ENCODE data around the gene VAPA.
"Not testable (repeated sequence)": the region's sequence is repeated elsewhere in the genome, so short reads cannot be mapped to it uniquely, and the experiment has no call there.

The VAPA gene

DNA sequence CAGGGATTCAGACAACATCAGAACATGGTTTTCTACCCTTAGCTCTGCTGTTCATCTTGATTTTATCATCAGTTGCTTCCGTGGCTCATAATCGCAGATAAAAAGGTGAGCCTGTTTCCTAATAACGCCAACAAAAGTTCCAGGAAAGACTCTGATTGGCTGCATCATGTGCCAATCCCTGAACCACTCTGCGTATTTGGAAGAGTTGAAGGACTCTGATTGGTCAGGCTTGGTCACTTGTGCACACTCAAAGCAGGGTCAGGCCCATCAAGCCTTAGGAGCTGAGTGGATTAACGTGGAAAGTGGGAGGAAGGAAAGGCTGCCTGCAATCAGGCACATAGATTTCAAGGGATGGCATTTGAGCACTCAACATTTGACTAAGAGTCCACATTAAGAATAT is 16.7 kb upstream of the VAPA start:
- no peaks in the 10 kb centered on the region for H3K9me3 Mint-ChIP-seq
- DNase-seq (no peak), ATAC-seq (replicated peaks) (no peak)
- H3K27me3 Mint-ChIP-seq: peaks cover 6 to 7% of the 10 kb centered on the region in 2 donors
- no peak overlapping the region for H3K4me3 Mint-ChIP-seq
- peaks cover 0 to 4% of the 10 kb centered on the region in 2 donors for H3K4me1 Mint-ChIP-seq (ENCODE audit: low read depth in 2 of 2)
- H3K36me3 Mint-ChIP-seq (ENCODE audit: insufficient read depth): no peaks in the 10 kb centered on the region
- H3K27ac Mint-ChIP-seq: no peak overlapping the region

GRCh38 chr18:9897787-9898291 is 16.0 kb upstream of the VAPA start:
- not testable (repeated sequence) for DNase-seq; H3K9me3 Mint-ChIP-seq; H3K4me3 Mint-ChIP-seq; H3K36me3 Mint-ChIP-seq (ENCODE audit: insufficient read depth); H3K27ac Mint-ChIP-seq; ATAC-seq (replicated peaks); H3K4me1 Mint-ChIP-seq (ENCODE audit: low read depth in 2 of 2)
- peaks cover 11 to 13% of the 10 kb centered on the region in 2 donors for H3K27me3 Mint-ChIP-seq

GRCh38 chr18:9898792-9899549 is 14.8 kb upstream of the VAPA start:
- ATAC-seq (replicated peaks): no peak
- no peaks in the 10 kb centered on the region for H3K9me3 Mint-ChIP-seq
- H3K4me3 Mint-ChIP-seq: no peak overlapping the region
- H3K27ac Mint-ChIP-seq: no peak overlapping the region
- H3K4me1 Mint-ChIP-seq (ENCODE audit: low read depth in 2 of 2): peaks cover 0 to 4% of the 10 kb centered on the region in 2 donors
- DNase-seq: no peak
- H3K27me3 Mint-ChIP-seq: peaks cover 12 to 24% of the 10 kb centered on the region in 2 donors
- no peaks in the 10 kb centered on the region for H3K36me3 Mint-ChIP-seq (ENCODE audit: insufficient read depth)

DNA sequence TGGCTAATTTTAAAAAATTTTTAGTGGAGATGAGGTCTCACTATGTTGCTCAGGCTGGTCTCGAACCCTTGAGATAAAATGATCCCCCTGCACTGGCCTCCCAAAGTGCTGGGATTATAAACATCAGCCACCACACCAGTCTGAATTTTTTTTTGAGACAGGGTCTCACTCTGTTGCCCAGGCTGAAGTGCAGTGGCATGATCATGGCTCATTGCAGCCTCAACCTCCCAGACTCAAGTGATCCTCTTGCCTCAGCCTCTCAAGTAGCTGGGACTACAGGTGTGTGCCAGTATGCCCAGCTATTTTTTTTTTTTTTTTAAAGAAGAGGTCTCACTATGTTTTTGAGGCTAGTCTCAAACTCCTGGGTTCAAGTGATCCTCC is 14.3 kb upstream of the VAPA start:
- not testable (repeated sequence) for H3K36me3 Mint-ChIP-seq (ENCODE audit: insufficient read depth); H3K27ac Mint-ChIP-seq; H3K9me3 Mint-ChIP-seq; ATAC-seq (replicated peaks); DNase-seq; H3K4me1 Mint-ChIP-seq (ENCODE audit: low read depth in 2 of 2); H3K4me3 Mint-ChIP-seq
- peaks cover 12 to 24% of the 10 kb centered on the region in 2 donors for H3K27me3 Mint-ChIP-seq

- H3K9me3 Mint-ChIP-seq: no peaks in the 10 kb centered on the region
- H3K4me3 Mint-ChIP-seq: no peak overlapping the region
- no peaks in the 10 kb centered on the region for H3K36me3 Mint-ChIP-seq (ENCODE audit: insufficient read depth)
- H3K27ac Mint-ChIP-seq: no peak overlapping the region
- peaks cover 21 to 35% of the 10 kb centered on the region in 2 donors for H3K27me3 Mint-ChIP-seq
- DNase-seq (no peak), ATAC-seq (replicated peaks) (no peak)
- no peaks in the 10 kb centered on the region for H3K4me1 Mint-ChIP-seq (ENCODE audit: low read depth in 2 of 2)
These were observed 13.1 kb upstream of the VAPA start for GRCh38 chr18:9900699-9901098.

GRCh38 chr18:9901377-9901776 is 12.4 kb upstream of the VAPA start:
- H3K36me3 Mint-ChIP-seq (ENCODE audit: insufficient read depth): no peaks in the 10 kb centered on the region
- DNase-seq: no peak
- H3K4me1 Mint-ChIP-seq (ENCODE audit: low read depth in 2 of 2): no peaks in the 10 kb centered on the region
- peaks cover 27 to 42% of the 10 kb centered on the region in 2 donors for H3K27me3 Mint-ChIP-seq
- no peak for ATAC-seq (replicated peaks)
- H3K27ac Mint-ChIP-seq: no peak overlapping the region
- H3K9me3 Mint-ChIP-seq: no peaks in the 10 kb centered on the region
- no peak overlapping the region for H3K4me3 Mint-ChIP-seq

DNA sequence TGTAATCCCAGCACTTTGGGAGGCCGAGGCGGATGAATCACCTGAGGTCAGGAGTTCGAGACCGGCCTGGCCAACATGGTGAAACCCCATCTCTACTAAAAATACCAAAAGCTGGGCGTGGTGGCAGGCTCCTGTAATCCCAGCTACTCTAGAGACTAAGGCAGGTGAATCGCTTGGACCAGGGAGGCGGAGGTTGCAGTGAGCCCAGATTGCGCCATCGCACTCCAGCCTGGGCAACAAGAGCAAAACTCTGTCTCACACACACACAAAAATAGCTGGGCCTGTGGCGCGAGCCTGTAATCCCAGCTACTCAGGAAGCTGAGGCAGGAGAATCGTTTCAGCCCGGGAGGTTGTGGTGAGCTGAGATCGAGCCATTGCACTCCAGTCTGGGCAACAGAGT is 11.6 kb upstream of the VAPA start:
- not testable (repeated sequence) for H3K4me3 Mint-ChIP-seq; DNase-seq; ATAC-seq (replicated peaks); H3K9me3 Mint-ChIP-seq; H3K36me3 Mint-ChIP-seq (ENCODE audit: insufficient read depth); H3K4me1 Mint-ChIP-seq (ENCODE audit: low read depth in 2 of 2); H3K27ac Mint-ChIP-seq
- H3K27me3 Mint-ChIP-seq: peaks cover 29 to 51% of the 10 kb centered on the region in 2 donors

GRCh38 chr18:9902832-9903231 is 11.0 kb upstream of the VAPA start:
- Mint-ChIP-seq H3K4me1 (ENCODE audit: low read depth in 2 of 2) (no peaks in the 10 kb centered on the region), H3K4me3 (no peak overlapping the region), H3K9me3 (no peaks in the 10 kb centered on the region), H3K27ac (no peak overlapping the region), H3K27me3 (peaks cover 29 to 57% of the 10 kb centered on the region in 2 donors), H3K36me3 (ENCODE audit: insufficient read depth) (no peaks in the 10 kb centered on the region)
- no peak for DNase-seq
- no peak for ATAC-seq (replicated peaks)

- no peaks in the 10 kb centered on the region for H3K9me3 Mint-ChIP-seq
- no peak overlapping the region for H3K27ac Mint-ChIP-seq
- H3K27me3 Mint-ChIP-seq: peaks cover 42 to 73% of the 10 kb centered on the region in 2 donors
- ATAC-seq (replicated peaks) (no peak), DNase-seq (no peak)
- no peaks in the 10 kb centered on the region for H3K4me1 Mint-ChIP-seq (ENCODE audit: low read depth in 2 of 2)
- no peaks in the 10 kb centered on the region for H3K36me3 Mint-ChIP-seq (ENCODE audit: insufficient read depth)
- H3K4me3 Mint-ChIP-seq: no peak overlapping the region
These were observed 8.4 kb upstream of the VAPA start for GRCh38 chr18:9905401-9905922.

- no peak for ATAC-seq (replicated peaks)
- no peak overlapping the region for H3K4me3 Mint-ChIP-seq
- peaks cover 42 to 71% of the 10 kb centered on the region in 2 donors for H3K27me3 Mint-ChIP-seq
- H3K36me3 Mint-ChIP-seq (ENCODE audit: insufficient read depth): no peaks in the 10 kb centered on the region
- no peaks in the 10 kb centered on the region for H3K4me1 Mint-ChIP-seq (ENCODE audit: low read depth in 2 of 2)
- H3K27ac Mint-ChIP-seq: no peak overlapping the region
- H3K9me3 Mint-ChIP-seq: no peaks in the 10 kb centered on the region
- DNase-seq: no peak
These were observed 7.3 kb upstream of the VAPA start for GRCh38 chr18:9906481-9906880.

GRCh38 chr18:9907867-9908266 is 5.9 kb upstream of the VAPA start:
- Mint-ChIP-seq H3K27me3 (peaks cover 38 to 64% of the 10 kb centered on the region in 2 donors), H3K36me3 (ENCODE audit: insufficient read depth) (no peaks in the 10 kb centered on the region), H3K4me3 (no peak overlapping the region), H3K9me3 (no peaks in the 10 kb centered on the region), H3K27ac (no peak overlapping the region), H3K4me1 (ENCODE audit: low read depth in 2 of 2) (peaks cover 0 to under 1% of the 10 kb centered on the region in 2 donors)
- DNase-seq (no peak), ATAC-seq (replicated peaks) (no peak)

- Mint-ChIP-seq H3K9me3 (no peaks in the 10 kb centered on the region), H3K4me1 (ENCODE audit: low read depth in 2 of 2) (peaks cover 1 to 7% of the 10 kb centered on the region in 2 donors), H3K27ac (no peak overlapping the region), H3K4me3 (no peak overlapping the region), H3K27me3 (peaks cover 32 to 48% of the 10 kb centered on the region in 2 donors), H3K36me3 (ENCODE audit: insufficient read depth) (peaks cover 13% of the 10 kb centered on the region)
- DNase-seq: no peak
- ATAC-seq (replicated peaks): no peak
These were observed 3.7 kb upstream of the VAPA start for GRCh38 chr18:9910071-9910470.

GRCh38 chr18:9910661-9911060 is 3.2 kb upstream of the VAPA start:
- Mint-ChIP-seq H3K4me3 (no peak overlapping the region), H3K27ac (no peak overlapping the region), H3K36me3 (ENCODE audit: insufficient read depth) (peaks cover 16% of the 10 kb centered on the region), H3K4me1 (ENCODE audit: low read depth in 2 of 2) (peaks cover 7 to 11% of the 10 kb centered on the region in 2 donors), H3K9me3 (no peaks in the 10 kb centered on the region), H3K27me3 (peaks cover 29 to 42% of the 10 kb centered on the region in 2 donors)
- DNase-seq (no peak), ATAC-seq (replicated peaks) (no peak)

- peaks cover 13 to 17% of the 10 kb centered on the region in 2 donors for H3K4me1 Mint-ChIP-seq (ENCODE audit: low read depth in 2 of 2)
- no peaks in the 10 kb centered on the region for H3K9me3 Mint-ChIP-seq
- H3K4me3 Mint-ChIP-seq: no peak overlapping the region
- DNase-seq: no peak
- H3K27ac Mint-ChIP-seq: no peak overlapping the region
- H3K36me3 Mint-ChIP-seq (ENCODE audit: insufficient read depth): peaks cover 16% of the 10 kb centered on the region
- ATAC-seq (replicated peaks): no peak
- peaks cover 24 to 37% of the 10 kb centered on the region in 2 donors for H3K27me3 Mint-ChIP-seq
These were observed 2.6 kb upstream of the VAPA start for GRCh38 chr18:9911226-9911625.
